ENCODE results near the gene PRPF19. TPM values are rescaled to one million over a fixed set of nuclear protein-coding genes. Genes with fewer than 3 reads are reported as not detected.

PRPF19 gene
- total and polyA plus RNA-seq, 2 of the 4 experiments (the other 2 are of a cell fraction): 29.8 to 50.4 TPM

DNA sequence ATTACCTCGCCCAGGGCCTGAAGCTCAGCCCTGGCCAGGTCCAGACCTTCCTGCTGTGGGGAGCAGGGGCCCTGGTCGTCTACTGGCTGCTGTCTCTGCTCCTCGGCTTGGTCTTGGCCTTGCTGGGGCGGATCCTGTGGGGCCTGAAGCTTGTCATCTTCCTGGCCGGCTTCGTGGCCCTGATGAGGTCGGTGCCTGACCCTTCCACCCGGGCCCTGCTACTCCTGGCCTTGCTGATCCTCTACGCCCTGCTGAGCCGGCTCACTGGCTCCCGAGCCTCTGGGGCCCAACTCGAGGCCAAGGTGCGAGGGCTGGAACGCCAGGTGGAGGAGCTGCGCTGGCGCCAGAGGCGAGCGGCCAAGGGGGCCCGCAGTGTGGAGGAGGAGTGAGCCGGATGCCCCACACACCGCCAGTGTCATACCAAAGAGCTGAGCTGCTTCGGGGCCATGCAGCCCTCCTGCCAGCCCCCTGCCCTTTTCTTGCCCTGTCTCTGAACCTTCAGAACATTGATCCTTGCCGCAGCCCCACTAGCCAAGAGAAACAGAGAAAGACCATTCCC lies 15.5 kb upstream of the PRPF19 start:
- H3K23ac ChIP-seq (ENCODE audit: low read depth, low read length): no peak overlapping the region
- H4K91ac ChIP-seq (ENCODE audit: insufficient read depth, low read depth, low read length): no peak overlapping the region
- no peak overlapping the region for H2AK9ac ChIP-seq (replicated peaks; ENCODE audit: low read depth, low read length, poor library complexity)
- ATAC-seq (ENCODE audit: low read depth): no peak
- H2AFZ ChIP-seq (replicated peaks; ENCODE audit: low read length, poor library complexity): no peak overlapping the region
- in situ Hi-C loops (cut with MboI; ENCODE audit: low sequenced_read_pairs): loop anchor here (25.0 kb wide), 1 partner anchor 1335 kb away; no protein-coding TSS in a partner anchor
- H2AK5ac ChIP-seq (ENCODE audit: low read depth, low read length): no peak overlapping the region
- H3K4me1 ChIP-seq (ENCODE audit: control insufficient read depth, insufficient read depth, low read length): peaks cover 17% of the 10 kb centered on the region
- H3K4ac ChIP-seq (ENCODE audit: low read depth, low read length): no peak overlapping the region
- no peak overlapping the region for H2BK15ac ChIP-seq (ENCODE audit: low read depth, low read length)
- H3K4me2 ChIP-seq (ENCODE audit: low read depth, low read length): no peak overlapping the region
- intact Hi-C loops (cut with micrococcal nuclease): no loop called here
- H3K27ac ChIP-seq (ENCODE audit: insufficient read depth, low read length): no peak overlapping the region
- H4K20me1 ChIP-seq (ENCODE audit: insufficient read depth, low read length): peaks cover 24% of the 10 kb centered on the region
- dilution Hi-C loops (cut with HindIII; ENCODE audit: low sequenced_read_pairs, unreplicated experiment): no loop called here
- no peak overlapping the region for H2BK120ac ChIP-seq (ENCODE audit: low read depth, low read length)
- ChIA-PET POLR2A (ENCODE audit: unreplicated experiment) (no interaction called here), CTCF (interaction anchor here (1.0 kb wide), 1 partner anchor 91 kb away, joined by 3 read pairs; no protein-coding TSS in a partner anchor)
- H3K9ac ChIP-seq (ENCODE audit: low read depth, low read length): no peak overlapping the region
- no peak overlapping the region for H4K5ac ChIP-seq (ENCODE audit: low read depth, low read length)
- WGBS, 2 experiments (ENCODE audit: extremely low coverage in 2 of 2, insufficient read length in 1 of 2): 80% methylated on average over 4 of the region's 23 CpGs; no CpG with 5 or more reads in 1 of the 2 experiments
- no TSS peak for BruUV-seq (replicated peaks)
- H3K18ac ChIP-seq (ENCODE audit: low read depth, low read length): no peak overlapping the region
- no peak overlapping the region for H3K14ac ChIP-seq (replicated peaks; ENCODE audit: low read depth, low read length)
- no peak overlapping the region for H3K56ac ChIP-seq (ENCODE audit: extremely low read depth, insufficient read depth, low read length)
- H3K9me1 ChIP-seq (ENCODE audit: insufficient read depth, low read length): peaks cover 18% of the 10 kb centered on the region; the same call in 1 of the 2 replicates
- peaks cover 18 to 61% of the 10 kb centered on the region in 2 experiments for H3K79me1 ChIP-seq (ENCODE audit: low read depth in 1 of 2, low read length in 2 of 2)
- peaks cover 29% of the 10 kb centered on the region for H3K36me3 ChIP-seq (ENCODE audit: control insufficient read depth, insufficient read depth, low read length)
- H4K8ac ChIP-seq (ENCODE audit: low read depth in 2 of 2, low read length in 2 of 2): no peak overlapping the region
- no peaks in the 10 kb centered on the region for H3K27me3 ChIP-seq (ENCODE audit: control insufficient read depth, insufficient read depth, low read length)
- H2BK20ac ChIP-seq (ENCODE audit: low read depth, low read length): no peak overlapping the region
- no peak for DNase-seq
- TF ChIP-seq CEBPB (IDR thresholded peaks at IDR 0.05; ENCODE audit: low read depth, low read length) (no peak), MXI1 (IDR thresholded peaks at IDR 0.05; ENCODE audit: borderline replicate concordance, low read depth, low read length) (no peak), POLR2A (IDR thresholded peaks at IDR 0.05; ENCODE audit: low read depth, low read length) (no peak), RCOR1 (IDR thresholded peaks at IDR 0.05; ENCODE audit: insufficient replicate concordance, low read length) (no peak), BHLHE40 (IDR thresholded peaks at IDR 0.05; ENCODE audit: low read depth, low read length) (no peak), RAD21 (IDR thresholded peaks at IDR 0.05; ENCODE audit: low read length) (no peak), CHD1 (IDR thresholded peaks at IDR 0.05; ENCODE audit: low read depth, low read length) (no peak), NFE2L2 (IDR thresholded peaks at IDR 0.05; ENCODE audit: low read depth, low read length) (no peak)
- TF ChIP-seq, protein P1, sequence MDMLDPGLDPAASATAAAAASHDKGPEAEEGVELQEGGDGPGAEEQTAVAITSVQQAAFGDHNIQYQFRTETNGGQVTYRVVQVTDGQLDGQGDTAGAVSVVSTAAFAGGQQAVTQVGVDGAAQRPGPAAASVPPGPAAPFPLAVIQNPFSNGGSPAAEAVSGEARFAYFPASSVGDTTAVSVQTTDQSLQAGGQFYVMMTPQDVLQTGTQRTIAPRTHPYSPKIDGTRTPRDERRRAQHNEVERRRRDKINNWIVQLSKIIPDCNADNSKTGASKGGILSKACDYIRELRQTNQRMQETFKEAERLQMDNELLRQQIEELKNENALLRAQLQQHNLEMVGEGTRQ (IDR thresholded peaks at IDR 0.05; ENCODE audit: low read depth, low read length): no peak
- TF ChIP-seq, protein P2, sequence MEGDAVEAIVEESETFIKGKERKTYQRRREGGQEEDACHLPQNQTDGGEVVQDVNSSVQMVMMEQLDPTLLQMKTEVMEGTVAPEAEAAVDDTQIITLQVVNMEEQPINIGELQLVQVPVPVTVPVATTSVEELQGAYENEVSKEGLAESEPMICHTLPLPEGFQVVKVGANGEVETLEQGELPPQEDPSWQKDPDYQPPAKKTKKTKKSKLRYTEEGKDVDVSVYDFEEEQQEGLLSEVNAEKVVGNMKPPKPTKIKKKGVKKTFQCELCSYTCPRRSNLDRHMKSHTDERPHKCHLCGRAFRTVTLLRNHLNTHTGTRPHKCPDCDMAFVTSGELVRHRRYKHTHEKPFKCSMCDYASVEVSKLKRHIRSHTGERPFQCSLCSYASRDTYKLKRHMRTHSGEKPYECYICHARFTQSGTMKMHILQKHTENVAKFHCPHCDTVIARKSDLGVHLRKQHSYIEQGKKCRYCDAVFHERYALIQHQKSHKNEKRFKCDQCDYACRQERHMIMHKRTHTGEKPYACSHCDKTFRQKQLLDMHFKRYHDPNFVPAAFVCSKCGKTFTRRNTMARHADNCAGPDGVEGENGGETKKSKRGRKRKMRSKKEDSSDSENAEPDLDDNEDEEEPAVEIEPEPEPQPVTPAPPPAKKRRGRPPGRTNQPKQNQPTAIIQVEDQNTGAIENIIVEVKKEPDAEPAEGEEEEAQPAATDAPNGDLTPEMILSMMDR (conservative IDR thresholded peaks at IDR 0.05; ENCODE audit: low read depth, low read length): no peak
- TF ChIP-seq, protein P3, sequence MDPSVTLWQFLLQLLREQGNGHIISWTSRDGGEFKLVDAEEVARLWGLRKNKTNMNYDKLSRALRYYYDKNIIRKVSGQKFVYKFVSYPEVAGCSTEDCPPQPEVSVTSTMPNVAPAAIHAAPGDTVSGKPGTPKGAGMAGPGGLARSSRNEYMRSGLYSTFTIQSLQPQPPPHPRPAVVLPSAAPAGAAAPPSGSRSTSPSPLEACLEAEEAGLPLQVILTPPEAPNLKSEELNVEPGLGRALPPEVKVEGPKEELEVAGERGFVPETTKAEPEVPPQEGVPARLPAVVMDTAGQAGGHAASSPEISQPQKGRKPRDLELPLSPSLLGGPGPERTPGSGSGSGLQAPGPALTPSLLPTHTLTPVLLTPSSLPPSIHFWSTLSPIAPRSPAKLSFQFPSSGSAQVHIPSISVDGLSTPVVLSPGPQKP (IDR thresholded peaks at IDR 0.05; ENCODE audit: borderline replicate concordance, low read depth, low read length): no peak
- H3K4me3 ChIP-seq (ENCODE audit: insufficient read depth, low read depth, low read length): no peak overlapping the region
- no peak overlapping the region for H2BK5ac ChIP-seq (ENCODE audit: low read depth, low read length, poor library complexity, severe bottlenecking)
- H3K9me3 ChIP-seq (ENCODE audit: control insufficient read depth, insufficient read depth, low read length): no peaks in the 10 kb centered on the region
